Measurements from ENCODE around the gene RAD18.

Gene RAD18

GRCh38 chr3:8903191-8903590 lies 60.1 kb downstream of the RAD18 start:
- no peak overlapping the region for H3K4me3 ChIP-seq (ENCODE audit: insufficient read depth, low read depth, low read length, poor library complexity, severe bottlenecking)
- no peaks in the 10 kb centered on the region for H3K4me1 ChIP-seq (ENCODE audit: control insufficient read depth, insufficient read depth, low read length, poor library complexity, severe bottlenecking)
- no peak overlapping the region for H3K27ac ChIP-seq (ENCODE audit: insufficient read depth, low read length, poor library complexity, severe bottlenecking)

GRCh38 chr3:8900869-8901268 lies 62.4 kb downstream of the RAD18 start:
- H3K27me3 ChIP-seq (replicated peaks; ENCODE audit: control insufficient read depth, insufficient read depth, low read length, poor library complexity, severe bottlenecking), result no peaks in the 10 kb centered on the region
- H3K9me3 ChIP-seq (ENCODE audit: control insufficient read depth, low read length), result no peaks in the 10 kb centered on the region
- no peaks in the 10 kb centered on the region for H3K4me1 ChIP-seq (ENCODE audit: control insufficient read depth, insufficient read depth, low read length, poor library complexity, severe bottlenecking)
- no peak overlapping the region for H3K4me3 ChIP-seq (ENCODE audit: insufficient read depth, low read depth, low read length, poor library complexity, severe bottlenecking)
- peaks cover 12% of the 10 kb centered on the region for H3K36me3 ChIP-seq (ENCODE audit: control insufficient read depth, insufficient read depth, low read length)
- H3K27ac ChIP-seq (ENCODE audit: insufficient read depth, low read length, poor library complexity, severe bottlenecking), result no peak overlapping the region
- no peak for DNase-seq

More at GRCh38 chr3:8903191-8903590, 60.1 kb downstream of the RAD18 start:
- DNase-seq, result no peak
- Histone ChIP-seq H3K27me3 (replicated peaks; ENCODE audit: control insufficient read depth, insufficient read depth, low read length, poor library complexity, severe bottlenecking) (no peaks in the 10 kb centered on the region), H3K36me3 (ENCODE audit: control insufficient read depth, insufficient read depth, low read length) (peaks cover 5% of the 10 kb centered on the region), H3K9me3 (ENCODE audit: control insufficient read depth, low read length) (no peaks in the 10 kb centered on the region)

- H3K36me3 ChIP-seq (ENCODE audit: control insufficient read depth, insufficient read depth, low read length), result peaks cover 12% of the 10 kb centered on the region
- no peak overlapping the region for H3K4me3 ChIP-seq (ENCODE audit: insufficient read depth, low read depth, low read length, poor library complexity, severe bottlenecking)
- no peak overlapping the region for H3K27ac ChIP-seq (ENCODE audit: insufficient read depth, low read length, poor library complexity, severe bottlenecking)
- H3K4me1 ChIP-seq (ENCODE audit: control insufficient read depth, insufficient read depth, low read length, poor library complexity, severe bottlenecking), result no peaks in the 10 kb centered on the region
- DNase-seq, result no peak
- H3K27me3 ChIP-seq (replicated peaks; ENCODE audit: control insufficient read depth, insufficient read depth, low read length, poor library complexity, severe bottlenecking), result no peaks in the 10 kb centered on the region
- H3K9me3 ChIP-seq (ENCODE audit: control insufficient read depth, low read length), result no peaks in the 10 kb centered on the region
These were observed 63.3 kb downstream of the RAD18 start for GRCh38 chr3:8899876-8900460.

GRCh38 chr3:8895829-8896228 lies 67.4 kb downstream of the RAD18 start:
- no peak for DNase-seq
- no peak overlapping the region for H3K4me3 ChIP-seq (ENCODE audit: insufficient read depth, low read depth, low read length, poor library complexity, severe bottlenecking)
- no peaks in the 10 kb centered on the region for H3K9me3 ChIP-seq (ENCODE audit: control insufficient read depth, low read length)
- H3K27me3 ChIP-seq (replicated peaks; ENCODE audit: control insufficient read depth, insufficient read depth, low read length, poor library complexity, severe bottlenecking), result no peaks in the 10 kb centered on the region
- H3K36me3 ChIP-seq (ENCODE audit: control insufficient read depth, insufficient read depth, low read length), result peaks cover 12% of the 10 kb centered on the region
- no peaks in the 10 kb centered on the region for H3K4me1 ChIP-seq (ENCODE audit: control insufficient read depth, insufficient read depth, low read length, poor library complexity, severe bottlenecking)
- H3K27ac ChIP-seq (ENCODE audit: insufficient read depth, low read length, poor library complexity, severe bottlenecking), result no peak overlapping the region

- no peak overlapping the region for H3K4me3 ChIP-seq (ENCODE audit: insufficient read depth, low read depth, low read length, poor library complexity, severe bottlenecking)
- H3K27me3 ChIP-seq (replicated peaks; ENCODE audit: control insufficient read depth, insufficient read depth, low read length, poor library complexity, severe bottlenecking), result no peaks in the 10 kb centered on the region
- no peak overlapping the region for H3K27ac ChIP-seq (ENCODE audit: insufficient read depth, low read length, poor library complexity, severe bottlenecking)
- no peak for DNase-seq
- peaks cover 18% of the 10 kb centered on the region for H3K36me3 ChIP-seq (ENCODE audit: control insufficient read depth, insufficient read depth, low read length)
- H3K4me1 ChIP-seq (ENCODE audit: control insufficient read depth, insufficient read depth, low read length, poor library complexity, severe bottlenecking), result no peaks in the 10 kb centered on the region
- H3K9me3 ChIP-seq (ENCODE audit: control insufficient read depth, low read length), result no peaks in the 10 kb centered on the region
These were observed 70.3 kb downstream of the RAD18 start for GRCh38 chr3:8893001-8893400.

GRCh38 chr3:8891774-8892173 lies 71.5 kb downstream of the RAD18 start:
- no peaks in the 10 kb centered on the region for H3K27me3 ChIP-seq (replicated peaks; ENCODE audit: control insufficient read depth, insufficient read depth, low read length, poor library complexity, severe bottlenecking)
- no peak overlapping the region for H3K27ac ChIP-seq (ENCODE audit: insufficient read depth, low read length, poor library complexity, severe bottlenecking)
- H3K4me3 ChIP-seq (ENCODE audit: insufficient read depth, low read depth, low read length, poor library complexity, severe bottlenecking), result no peak overlapping the region
- no peaks in the 10 kb centered on the region for H3K9me3 ChIP-seq (ENCODE audit: control insufficient read depth, low read length)
- no peaks in the 10 kb centered on the region for H3K4me1 ChIP-seq (ENCODE audit: control insufficient read depth, insufficient read depth, low read length, poor library complexity, severe bottlenecking)
- no peak for DNase-seq
- peaks cover 12% of the 10 kb centered on the region for H3K36me3 ChIP-seq (ENCODE audit: control insufficient read depth, insufficient read depth, low read length)

GRCh38 chr3:8891303-8891702 lies 72.0 kb downstream of the RAD18 start:
- H3K4me1 ChIP-seq (ENCODE audit: control insufficient read depth, insufficient read depth, low read length, poor library complexity, severe bottlenecking), result no peaks in the 10 kb centered on the region
- H3K4me3 ChIP-seq (ENCODE audit: insufficient read depth, low read depth, low read length, poor library complexity, severe bottlenecking), result no peak overlapping the region
- no peaks in the 10 kb centered on the region for H3K9me3 ChIP-seq (ENCODE audit: control insufficient read depth, low read length)
- H3K27ac ChIP-seq (ENCODE audit: insufficient read depth, low read length, poor library complexity, severe bottlenecking), result no peak overlapping the region
- peaks cover 12% of the 10 kb centered on the region for H3K36me3 ChIP-seq (ENCODE audit: control insufficient read depth, insufficient read depth, low read length)
- H3K27me3 ChIP-seq (replicated peaks; ENCODE audit: control insufficient read depth, insufficient read depth, low read length, poor library complexity, severe bottlenecking), result no peaks in the 10 kb centered on the region
- no peak for DNase-seq

- no peak overlapping the region for H3K27ac ChIP-seq (ENCODE audit: insufficient read depth, low read length, poor library complexity, severe bottlenecking)
- no peaks in the 10 kb centered on the region for H3K27me3 ChIP-seq (replicated peaks; ENCODE audit: control insufficient read depth, insufficient read depth, low read length, poor library complexity, severe bottlenecking)
- H3K4me1 ChIP-seq (ENCODE audit: control insufficient read depth, insufficient read depth, low read length, poor library complexity, severe bottlenecking), result no peaks in the 10 kb centered on the region
- DNase-seq, result no peak
- H3K9me3 ChIP-seq (ENCODE audit: control insufficient read depth, low read length), result no peaks in the 10 kb centered on the region
- H3K36me3 ChIP-seq (ENCODE audit: control insufficient read depth, insufficient read depth, low read length), result peaks cover 12% of the 10 kb centered on the region
- H3K4me3 ChIP-seq (ENCODE audit: insufficient read depth, low read depth, low read length, poor library complexity, severe bottlenecking), result no peak overlapping the region
These were observed 74.9 kb downstream of the RAD18 start for GRCh38 chr3:8888301-8888915.

GRCh38 chr3:8887435-8888300 lies 75.6 kb downstream of the RAD18 start:
- H3K4me3 ChIP-seq (ENCODE audit: insufficient read depth, low read depth, low read length, poor library complexity, severe bottlenecking), result no peak overlapping the region
- H3K9me3 ChIP-seq (ENCODE audit: control insufficient read depth, low read length), result no peaks in the 10 kb centered on the region
- H3K4me1 ChIP-seq (ENCODE audit: control insufficient read depth, insufficient read depth, low read length, poor library complexity, severe bottlenecking), result no peaks in the 10 kb centered on the region
- peaks cover 12% of the 10 kb centered on the region for H3K36me3 ChIP-seq (ENCODE audit: control insufficient read depth, insufficient read depth, low read length)
- no peak for DNase-seq
- H3K27me3 ChIP-seq (replicated peaks; ENCODE audit: control insufficient read depth, insufficient read depth, low read length, poor library complexity, severe bottlenecking), result no peaks in the 10 kb centered on the region
- H3K27ac ChIP-seq (ENCODE audit: insufficient read depth, low read length, poor library complexity, severe bottlenecking), result no peak overlapping the region

GRCh38 chr3:8886546-8886945 lies 76.7 kb downstream of the RAD18 start:
- Histone ChIP-seq H3K4me1 (ENCODE audit: control insufficient read depth, insufficient read depth, low read length, poor library complexity, severe bottlenecking) (no peaks in the 10 kb centered on the region), H3K9me3 (ENCODE audit: control insufficient read depth, low read length) (no peaks in the 10 kb centered on the region), H3K27ac (ENCODE audit: insufficient read depth, low read length, poor library complexity, severe bottlenecking) (no peak overlapping the region), H3K27me3 (replicated peaks; ENCODE audit: control insufficient read depth, insufficient read depth, low read length, poor library complexity, severe bottlenecking) (no peaks in the 10 kb centered on the region), H3K36me3 (ENCODE audit: control insufficient read depth, insufficient read depth, low read length) (peaks cover 12% of the 10 kb centered on the region), H3K4me3 (ENCODE audit: insufficient read depth, low read depth, low read length, poor library complexity, severe bottlenecking) (no peak overlapping the region)
- no peak for DNase-seq

All from effector memory CD4-positive, alpha-beta T cell (primary cell).